NCI-H187 (cell line): ENCODE measurements around the gene MSMB.

ENCODE experiments used
- DNase-seq, 2 experiments: peaks; one replicate each; lab custom pipeline; 2025; lab: John Stamatoyannopoulos, UW

The MSMB gene

DNA sequence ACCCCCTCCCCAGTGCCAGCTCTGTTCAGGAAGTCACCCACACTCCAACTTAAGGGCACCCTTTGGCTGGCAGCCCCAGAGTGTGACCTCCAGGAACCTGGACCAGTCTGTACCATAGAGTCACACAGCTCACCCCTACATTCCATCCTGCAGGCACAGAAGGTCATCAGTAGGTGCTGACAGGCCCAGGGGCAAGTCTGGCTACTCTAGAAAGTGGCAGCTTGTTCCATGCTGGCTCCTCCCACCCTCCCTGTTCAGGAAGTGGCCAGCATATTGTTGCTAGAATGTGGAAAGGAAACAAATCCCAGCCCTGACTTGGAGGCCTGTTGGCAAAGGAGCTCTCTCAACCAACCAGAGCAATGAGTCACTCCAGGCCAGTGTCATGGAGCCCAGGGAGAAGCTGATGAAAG lies 12.5 kb downstream of the MSMB start:
- no peak for DNase-seq

DNA sequence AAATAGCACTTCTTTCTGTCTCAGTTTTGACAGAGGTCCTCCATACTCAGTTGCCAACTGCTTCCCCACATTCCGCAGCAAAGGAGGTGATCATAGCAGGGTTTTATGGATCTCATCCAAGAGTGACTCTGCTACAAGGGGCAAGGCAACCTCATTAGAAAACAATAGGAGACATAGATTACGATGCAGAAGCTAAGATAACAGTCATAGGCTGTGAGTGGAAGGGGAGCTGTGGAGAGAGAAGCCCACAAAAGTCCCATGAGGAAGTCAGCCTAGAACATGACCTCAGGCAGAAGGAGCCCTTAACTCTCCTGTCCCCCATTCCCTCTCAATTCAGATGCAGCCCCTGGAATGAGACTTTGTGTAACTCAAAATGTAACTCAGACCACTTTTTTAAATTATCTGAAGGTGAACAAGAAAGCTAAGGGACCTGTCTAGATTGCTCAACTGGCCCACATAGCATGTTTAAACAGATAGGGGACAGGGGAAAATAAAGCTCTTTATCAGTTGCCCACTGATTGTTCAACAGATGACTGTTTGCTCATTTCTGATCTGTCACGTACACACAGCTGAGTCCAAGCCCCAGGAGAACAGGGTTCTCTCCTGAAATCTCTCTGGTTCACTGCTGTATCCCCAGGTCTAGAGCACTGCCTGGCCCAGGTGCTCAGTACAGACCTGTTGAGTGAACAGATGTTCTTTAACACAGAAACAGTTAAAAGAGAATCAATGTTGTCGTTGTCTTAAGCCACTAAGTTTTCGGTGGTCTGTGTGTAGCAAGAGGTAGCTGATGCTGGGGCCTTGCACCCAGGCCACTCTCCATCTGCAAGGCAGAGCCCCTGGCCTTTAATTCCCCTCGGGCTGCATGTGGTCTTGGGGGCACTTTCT lies 14.2 kb downstream of the MSMB start:
- no peak for DNase-seq

DNA sequence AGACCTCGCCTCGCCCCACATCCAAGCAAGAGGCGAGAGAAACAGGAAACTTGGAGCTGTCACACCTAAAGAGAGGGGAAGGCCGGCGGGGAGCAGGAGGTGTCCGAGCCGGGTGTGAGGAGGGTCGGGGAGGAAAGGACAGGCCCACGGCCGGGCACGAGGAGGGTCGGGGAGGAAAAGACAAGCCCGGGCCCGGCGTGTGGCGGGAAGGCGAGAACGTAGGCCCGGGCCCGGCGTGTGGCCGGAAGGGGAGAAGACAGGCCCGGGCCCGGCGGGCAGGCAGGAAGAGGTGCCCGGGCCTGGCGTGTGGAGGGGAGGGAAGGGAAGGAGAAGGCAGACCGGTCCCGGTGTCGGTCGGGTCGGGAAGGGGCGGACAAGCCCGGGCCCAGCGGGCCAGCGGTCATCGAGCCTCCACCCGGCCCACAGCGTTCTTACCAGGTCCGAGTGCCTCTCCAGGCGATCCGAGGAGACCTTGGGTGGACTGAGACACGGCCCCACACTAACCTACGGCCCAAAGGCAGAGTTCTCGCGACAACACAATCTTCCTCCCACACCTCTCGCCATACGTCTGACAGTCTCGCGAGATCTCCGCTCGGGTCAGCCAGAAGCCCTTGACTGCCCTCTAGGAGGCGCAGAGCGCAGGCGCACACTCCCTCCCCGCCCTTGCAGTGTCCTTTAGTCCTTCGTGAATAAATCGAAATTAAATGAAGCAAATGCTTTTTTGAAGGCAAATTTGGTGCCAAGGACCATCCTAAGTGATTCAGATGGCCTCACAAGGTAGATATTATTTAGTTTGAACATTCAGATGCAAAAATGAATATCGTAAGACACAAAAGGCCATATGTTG lies 15.8 kb downstream of the MSMB start, which contains the start of gene NCOA4:
Gene NCOA4, minus strand, starts transcription at position 533 of the 847 bp plus-strand sequence. CDS start 13,943 bp downstream, outside the sequence.
- peak; percentile 49 to 62 for DNase-seq

DNA sequence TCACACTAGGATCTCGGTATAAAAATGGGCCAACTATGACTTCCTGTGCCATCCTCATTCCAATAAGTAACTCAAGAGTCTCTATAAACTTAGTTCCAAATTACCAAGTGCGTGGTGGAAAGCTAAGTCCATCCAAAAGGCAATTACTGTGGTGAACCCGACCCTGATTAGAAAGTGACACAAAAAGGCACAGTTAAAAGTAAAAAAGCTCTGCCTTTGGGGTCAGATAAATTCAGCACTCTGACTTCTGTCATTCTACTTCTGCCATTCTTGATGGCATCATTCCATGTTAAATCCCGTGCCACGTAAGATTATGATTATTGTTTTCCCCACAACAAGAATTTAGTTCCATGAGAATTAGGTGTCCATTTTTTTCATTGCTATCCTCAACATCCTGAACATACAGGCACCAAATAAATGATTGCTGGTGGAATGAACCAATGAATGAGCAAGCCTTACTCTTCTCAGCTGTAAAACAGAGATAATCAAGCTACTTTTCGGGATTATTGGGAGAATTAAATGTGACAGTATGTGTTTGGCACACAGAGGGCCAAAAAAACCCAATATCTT lies 16.5 kb downstream of the MSMB start:
- DNase-seq: no peak

DNA sequence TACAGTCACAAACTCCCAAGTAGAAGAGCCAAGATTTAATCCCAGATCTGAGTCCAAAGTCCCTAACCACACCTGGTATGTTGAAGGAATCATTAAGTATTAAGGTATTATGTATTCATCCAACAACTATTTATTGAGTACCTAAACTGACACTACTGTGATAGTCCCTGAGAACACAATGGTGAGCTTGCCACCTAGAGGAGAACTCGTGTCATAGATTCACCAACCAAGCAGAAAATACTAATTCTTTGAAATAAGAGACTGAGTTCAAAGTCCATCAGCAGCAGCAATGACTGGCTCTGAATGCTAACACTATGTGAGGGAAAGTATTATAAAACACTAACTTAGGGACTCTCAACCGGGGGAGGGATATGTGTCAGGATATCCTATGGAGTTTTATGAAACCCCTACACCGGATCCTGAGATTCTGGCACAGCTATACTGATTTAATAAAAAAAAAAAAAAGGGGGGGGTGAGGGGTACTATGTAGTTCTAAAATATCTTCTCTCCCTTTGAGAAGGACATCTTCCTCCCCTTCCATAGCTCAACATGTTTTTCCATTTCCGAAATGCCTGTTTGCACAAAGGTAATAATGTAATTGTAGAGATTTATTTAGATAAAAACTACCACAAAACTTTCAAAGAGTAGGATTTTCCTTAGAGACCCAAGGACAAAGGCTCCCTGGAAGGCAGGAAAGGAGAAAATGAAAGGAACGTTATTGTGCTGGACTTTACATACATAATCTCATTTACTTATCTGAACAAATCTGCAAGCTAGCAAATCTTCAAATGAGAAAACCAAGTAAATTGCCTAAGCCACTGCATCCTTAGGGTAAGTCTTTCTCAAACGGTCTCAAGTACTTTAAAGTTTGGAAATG lies 17.2 kb downstream of the MSMB start:
- no peak for DNase-seq

DNA sequence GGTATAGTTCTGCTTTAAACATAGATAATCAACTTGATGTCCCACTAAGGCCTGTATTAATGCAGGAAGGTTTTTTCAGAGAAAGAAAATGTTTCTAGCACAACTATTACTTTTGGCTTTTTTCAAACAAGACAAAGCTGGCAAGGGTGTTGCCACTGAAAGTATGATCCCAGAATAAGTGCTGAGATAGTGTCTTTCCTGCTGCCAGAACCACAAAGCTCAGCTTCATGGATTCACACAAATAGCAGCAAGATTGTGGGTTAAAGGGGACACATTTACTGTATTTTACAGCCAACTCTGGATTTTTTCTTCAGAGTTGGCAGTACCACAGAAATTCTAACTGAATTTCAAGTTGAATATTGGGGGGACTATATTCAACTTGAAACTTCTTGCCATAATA lies 20.0 kb downstream of the MSMB start:
- DNase-seq: no peak

DNA sequence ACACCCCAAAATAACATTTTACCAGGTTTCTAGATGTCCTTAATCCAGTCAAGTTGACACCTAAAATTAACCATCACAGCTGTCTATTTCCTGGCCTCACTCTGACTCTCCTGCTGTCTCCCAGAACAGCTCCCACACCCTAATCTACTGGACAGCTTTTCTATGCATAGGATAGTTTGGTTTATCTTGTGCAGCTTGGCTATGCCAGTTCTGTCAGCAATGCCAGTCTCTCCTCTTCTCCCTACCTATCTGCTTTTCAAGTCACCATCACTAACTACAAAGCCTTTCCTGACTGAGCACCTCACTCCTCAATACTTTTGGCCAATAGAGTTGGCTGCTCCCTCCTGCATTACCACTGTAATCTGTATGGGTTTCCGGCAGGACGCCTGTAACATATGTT lies 20.7 kb downstream of the MSMB start:
- no peak for DNase-seq

DNA sequence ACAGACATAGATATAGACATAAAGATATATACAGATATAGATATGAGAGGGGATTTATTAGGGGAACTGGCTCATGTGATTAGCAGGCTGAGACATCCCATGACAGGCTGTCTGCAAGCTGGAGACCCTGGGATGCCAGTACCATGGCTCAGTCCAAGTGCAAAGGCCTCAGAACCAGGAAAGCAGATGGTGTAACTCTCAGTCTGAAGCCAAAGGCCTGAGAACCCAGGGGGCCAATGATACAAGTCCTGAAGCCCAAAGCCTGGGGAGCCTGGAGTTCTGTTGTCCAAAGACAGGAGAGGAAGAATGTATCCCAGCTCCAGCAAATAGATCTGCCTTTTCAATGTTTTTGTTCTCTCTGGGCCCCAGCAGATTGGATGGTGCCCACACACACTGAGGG lies 21.1 kb downstream of the MSMB start:
- no peak for DNase-seq

DNA sequence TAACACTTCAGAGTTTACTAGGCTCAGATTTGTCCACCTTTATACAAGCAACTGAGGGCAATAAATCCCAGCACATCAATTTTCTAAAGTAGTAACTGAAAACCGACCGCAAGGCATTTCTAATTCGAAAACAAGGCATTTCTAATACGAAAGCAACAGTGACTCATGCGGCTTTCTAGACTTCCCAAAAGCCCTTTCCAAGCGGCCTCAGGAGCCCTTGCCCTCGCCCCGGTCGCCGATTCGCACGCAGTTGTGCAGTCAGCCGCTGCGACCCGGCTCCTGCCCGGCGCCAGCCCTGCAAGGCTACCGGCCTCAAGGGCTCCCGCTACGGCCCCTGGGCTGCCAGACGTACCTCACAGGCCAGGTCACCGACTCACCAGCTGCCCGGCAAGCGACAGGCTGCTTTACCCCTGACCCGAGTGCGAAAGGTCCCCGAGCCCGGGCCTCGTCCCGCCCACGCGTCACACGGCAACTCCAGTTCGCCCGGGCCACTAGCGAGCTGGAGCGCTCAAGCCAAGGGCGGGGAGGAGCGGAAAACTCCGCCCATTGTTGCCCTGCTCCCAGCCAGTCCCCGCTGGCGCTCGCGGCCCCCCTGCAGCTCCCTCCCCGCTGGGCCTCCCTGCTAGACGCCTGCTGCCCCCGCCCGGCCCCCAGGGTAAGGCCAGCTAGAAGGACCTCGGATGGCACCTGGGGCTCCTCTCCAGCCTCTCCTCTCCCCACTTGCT lies 22.9 kb downstream of the MSMB start:
- peak; percentile 5 to 30 for DNase-seq

DNA sequence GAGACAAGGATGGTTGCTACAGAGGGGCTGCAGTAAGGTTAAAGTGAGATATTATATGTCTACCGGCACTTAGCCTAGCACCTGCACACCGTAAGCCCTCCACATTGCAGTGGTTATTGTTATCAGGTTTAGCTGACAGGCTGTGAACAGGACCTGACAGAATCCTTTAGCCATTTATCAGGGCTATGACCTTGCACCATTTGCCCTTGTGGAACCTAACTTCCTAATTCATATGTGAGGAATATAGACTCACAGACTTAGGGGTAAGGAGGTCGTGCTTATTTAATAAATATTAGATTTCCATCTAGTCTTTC lies 25.8 kb downstream of the MSMB start:
- DNase-seq: no peak

DNA sequence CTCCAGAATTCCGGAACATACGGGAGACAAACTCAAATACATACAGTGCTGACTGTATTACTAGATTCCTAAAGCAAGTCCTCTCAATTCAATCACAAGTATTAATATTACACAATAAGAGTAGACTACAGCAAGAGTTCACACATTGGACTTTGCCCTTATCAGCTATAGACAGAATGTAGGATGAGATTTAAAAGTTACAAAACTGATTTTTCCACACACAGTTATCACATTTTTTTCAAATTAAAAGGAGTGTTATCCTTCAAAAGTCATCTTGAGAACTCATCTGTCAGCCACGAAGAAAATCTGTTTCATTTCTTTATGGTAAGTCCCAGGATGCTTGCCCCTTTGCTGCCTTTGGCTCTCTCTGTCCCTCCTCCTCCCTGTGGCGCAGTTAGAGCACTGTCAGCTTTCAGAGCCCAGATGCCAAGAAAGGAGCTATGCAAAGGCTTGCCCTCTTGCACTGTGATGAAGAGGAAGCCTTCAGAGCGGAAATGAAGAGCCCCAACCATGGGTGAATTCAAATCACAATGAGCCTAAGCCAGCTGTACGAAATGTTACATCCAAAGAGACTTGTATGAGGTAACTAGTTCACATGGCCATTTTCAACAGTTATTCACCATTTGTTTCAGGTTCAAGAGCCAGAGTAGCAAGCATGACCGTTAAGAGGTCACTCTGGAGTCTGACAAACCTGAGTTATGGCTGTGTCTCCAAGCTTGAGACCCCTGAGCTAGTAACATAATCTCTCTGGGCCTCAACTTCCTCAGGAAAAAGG lies 26.3 kb downstream of the MSMB start:
- no peak for DNase-seq

DNA sequence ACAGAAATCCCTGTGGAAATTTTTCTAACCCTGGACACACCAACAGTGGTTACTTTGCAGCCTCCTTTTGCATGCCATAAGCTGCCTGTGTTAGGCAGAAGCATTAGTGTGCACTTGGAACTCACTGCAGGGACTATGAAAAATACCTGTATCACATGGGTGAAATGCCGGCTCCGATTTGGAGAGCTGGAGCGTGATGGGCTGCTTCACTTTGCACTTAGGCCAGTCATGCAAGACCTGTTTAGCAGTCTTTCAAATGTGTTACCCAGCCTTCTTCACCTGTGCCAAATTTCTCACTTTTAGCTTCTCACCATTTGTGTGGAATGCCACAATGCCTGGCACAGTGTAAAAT lies 26.9 kb downstream of the MSMB start:
- no peak for DNase-seq

DNA sequence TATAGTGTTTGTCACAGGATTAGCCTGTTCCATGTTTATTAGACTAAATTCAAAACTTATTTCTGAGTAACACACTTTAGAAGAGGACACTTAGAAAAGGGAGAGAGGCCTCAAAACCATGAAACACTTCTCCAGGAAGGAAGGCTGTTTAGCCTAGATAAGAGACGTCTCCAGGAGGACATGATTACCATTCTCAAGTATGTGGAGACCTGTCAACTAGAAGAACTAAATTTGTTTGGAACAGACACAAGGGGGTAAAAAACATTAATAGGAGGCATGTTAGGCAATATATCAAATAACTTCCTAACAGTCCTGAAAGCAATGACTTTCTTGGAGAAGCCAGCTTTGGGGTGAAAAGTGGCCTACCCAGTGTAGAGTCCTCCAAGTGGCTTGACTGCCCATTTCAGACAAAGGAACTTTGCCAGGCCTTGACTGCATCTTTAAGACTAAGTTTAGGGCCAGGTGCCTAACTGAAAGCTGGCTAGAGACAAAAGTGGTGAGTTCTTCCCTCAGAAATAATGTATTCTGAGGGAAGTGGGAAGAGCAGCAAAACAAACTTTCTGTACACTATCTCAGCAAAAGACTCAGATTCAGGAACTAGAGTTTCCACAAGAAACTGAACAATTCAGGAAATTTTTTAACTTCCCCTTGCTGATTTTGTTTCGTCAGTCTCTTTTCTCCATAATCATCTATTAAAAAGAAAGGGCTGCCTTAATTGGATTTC lies 27.5 kb downstream of the MSMB start:
- no peak for DNase-seq

DNA sequence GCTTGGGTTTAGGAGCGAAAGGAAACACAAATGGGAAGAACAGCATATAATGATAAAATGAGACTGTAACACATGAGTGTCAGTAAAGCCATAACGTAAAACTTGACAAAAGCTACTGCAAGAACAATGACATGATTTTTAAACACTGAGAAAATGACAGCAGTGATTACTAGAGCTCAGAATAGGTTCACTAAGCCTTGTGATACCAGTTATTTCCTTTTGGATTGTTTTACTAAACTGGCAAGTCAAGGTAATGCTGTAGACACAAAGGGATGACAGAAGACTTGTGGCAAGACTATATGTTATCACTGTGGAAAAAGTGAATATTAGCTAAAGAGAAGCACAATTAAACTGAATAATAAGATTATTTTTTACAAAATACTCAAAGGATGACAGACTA lies 28.3 kb downstream of the MSMB start:
- no peak for DNase-seq

DNA sequence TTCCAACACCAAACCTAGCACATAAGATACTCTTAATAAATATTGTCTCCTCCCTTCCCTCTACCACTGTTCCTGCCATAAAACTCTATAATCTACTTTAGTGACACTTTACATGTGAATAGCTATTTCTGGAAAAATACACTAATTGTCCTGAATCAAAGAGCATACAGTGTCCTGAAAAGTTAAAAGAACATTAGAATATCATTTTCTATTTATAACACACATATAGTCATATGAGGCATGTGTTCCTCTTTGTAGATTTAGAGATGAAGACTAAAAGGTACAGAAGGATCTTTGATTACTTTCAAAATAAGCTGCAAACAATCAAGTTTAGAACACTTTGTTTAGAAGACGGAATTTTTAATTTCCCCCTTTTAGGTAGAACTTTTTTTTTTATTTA lies 29.3 kb downstream of the MSMB start:
- DNase-seq: no peak

DNA sequence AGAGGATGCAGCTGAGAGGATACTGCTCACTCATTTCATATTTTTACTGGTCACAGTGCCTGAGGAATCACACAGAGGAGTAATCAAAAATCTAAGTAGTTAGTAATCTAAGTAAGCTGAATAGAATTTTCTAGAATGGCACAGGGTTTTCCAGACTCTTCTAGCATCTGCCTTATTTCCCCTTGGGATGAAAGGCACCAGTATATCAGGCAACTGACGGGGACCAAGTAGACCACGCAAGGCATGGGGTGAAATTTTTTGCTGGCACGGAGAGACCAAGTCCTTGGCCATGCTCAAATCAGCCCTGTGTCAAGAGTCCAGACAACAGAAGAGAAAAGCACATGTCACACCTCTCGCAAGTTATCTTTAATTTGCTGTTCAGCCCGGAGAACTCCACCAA lies 29.9 kb downstream of the MSMB start:
- DNase-seq: no peak

DNA sequence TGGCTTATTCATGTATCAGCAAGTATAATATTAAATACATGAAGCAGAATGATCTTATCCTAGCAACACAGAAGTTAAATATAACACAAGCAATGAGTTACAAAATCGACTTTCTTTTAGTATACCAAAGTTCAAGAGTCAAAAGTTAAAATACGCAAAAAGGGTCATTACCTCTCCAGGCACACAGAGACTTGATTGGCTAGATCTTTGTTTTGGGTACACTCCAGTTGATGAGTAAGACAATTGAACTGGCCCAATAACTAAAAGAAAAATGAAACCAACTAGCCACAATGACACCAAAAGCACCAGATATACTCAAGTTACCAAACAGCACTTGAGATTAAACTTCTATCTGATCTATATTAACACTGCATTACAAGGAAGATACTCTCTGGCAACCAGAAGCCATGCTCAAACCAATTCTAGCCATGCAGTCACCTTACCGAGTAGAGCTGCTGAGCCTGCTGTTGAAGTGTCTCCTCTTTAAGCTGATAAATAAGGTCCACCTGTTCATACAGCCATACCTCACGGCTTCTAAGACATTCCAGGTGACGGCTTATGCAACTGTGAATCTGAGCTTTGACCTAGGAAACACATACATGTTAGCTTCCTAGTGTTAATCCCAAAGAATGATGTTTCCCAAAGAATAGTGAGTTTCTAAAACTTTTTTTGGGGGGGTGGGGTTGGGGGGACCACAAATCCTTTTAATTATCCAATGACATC lies 31.2 kb downstream of the MSMB start:
- DNase-seq: no peak

DNA sequence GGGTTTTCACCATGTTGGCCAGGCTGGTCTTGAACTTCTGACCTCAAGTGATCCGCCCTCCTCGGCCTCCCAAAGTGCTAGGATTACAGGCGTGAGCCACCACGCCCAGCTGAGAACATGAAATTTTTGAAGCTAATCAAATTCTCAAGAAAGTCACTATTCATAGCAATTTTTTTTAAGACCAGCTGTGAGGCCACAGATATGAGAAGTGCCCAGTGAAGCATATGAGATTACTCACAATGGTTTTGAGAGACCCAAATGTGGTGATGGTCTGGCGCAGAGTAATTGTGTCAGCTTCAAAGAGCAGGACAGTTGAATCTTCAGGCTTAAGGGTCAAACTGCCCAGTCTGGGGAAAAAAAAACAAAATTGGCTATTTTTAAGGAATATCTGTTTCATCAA lies 31.9 kb downstream of the MSMB start:
- DNase-seq: no peak

DNA sequence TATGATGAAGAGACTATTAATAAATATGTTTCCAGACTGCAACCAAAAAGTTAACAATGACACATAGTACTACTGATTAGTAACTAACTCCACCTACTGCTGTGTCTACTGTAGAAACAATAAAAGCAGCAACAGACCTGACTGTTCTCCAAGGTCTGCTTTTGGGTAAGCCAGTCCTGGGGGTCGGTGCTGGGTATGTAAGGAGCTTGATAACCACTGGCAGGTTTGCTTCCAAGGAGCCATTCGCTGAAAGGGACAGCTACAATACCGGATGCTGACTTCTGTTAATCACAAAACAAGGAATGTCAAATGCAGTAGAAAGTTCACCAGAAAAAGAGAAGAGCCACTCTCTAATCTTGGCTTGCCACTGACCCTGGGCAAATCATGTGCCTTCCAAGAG lies 33.3 kb downstream of the MSMB start:
- no peak for DNase-seq
